Measurements from ENCODE around the gene EPB41. TPM values are rescaled to one million over a fixed set of nuclear protein-coding genes. Genes with fewer than 3 reads are reported as not detected.

Gene EPB41
- total RNA-seq, 1 experiment from 2014 or later: 41.7 TPM

DNA sequence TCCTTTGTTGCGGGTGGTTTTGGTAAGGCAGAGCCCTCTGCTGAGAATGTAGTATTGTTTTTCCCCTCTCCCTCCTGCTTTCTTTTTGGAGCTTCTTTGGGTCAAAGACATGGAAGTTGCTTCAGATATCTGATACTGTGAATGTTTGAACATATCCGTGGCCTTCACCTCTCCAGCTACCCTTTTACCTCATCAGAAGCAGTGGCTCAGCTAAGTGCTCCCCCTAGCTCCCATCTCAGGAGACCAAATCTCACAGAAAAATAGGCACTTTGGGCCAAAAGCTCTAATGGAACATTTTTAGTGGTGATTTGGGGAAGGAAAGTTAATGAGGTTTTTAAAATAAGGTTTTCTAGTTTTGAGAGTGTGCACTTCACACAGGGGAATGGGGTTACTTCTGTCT is 203.0 kb downstream of the EPB41 start:
- H3K9me2 ChIP-seq (ENCODE audit: insufficient read depth): no peaks in the 10 kb centered on the region
- TF ChIP-seq, protein P1, sequence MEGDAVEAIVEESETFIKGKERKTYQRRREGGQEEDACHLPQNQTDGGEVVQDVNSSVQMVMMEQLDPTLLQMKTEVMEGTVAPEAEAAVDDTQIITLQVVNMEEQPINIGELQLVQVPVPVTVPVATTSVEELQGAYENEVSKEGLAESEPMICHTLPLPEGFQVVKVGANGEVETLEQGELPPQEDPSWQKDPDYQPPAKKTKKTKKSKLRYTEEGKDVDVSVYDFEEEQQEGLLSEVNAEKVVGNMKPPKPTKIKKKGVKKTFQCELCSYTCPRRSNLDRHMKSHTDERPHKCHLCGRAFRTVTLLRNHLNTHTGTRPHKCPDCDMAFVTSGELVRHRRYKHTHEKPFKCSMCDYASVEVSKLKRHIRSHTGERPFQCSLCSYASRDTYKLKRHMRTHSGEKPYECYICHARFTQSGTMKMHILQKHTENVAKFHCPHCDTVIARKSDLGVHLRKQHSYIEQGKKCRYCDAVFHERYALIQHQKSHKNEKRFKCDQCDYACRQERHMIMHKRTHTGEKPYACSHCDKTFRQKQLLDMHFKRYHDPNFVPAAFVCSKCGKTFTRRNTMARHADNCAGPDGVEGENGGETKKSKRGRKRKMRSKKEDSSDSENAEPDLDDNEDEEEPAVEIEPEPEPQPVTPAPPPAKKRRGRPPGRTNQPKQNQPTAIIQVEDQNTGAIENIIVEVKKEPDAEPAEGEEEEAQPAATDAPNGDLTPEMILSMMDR (IDR thresholded peaks at IDR 0.05 in 2 of 3, conservative IDR thresholded peaks at IDR 0.05 in 1 of 3; ENCODE audit: borderline replicate concordance in 1 of 3, insufficient read depth in 1 of 3, low read depth in 2 of 3, low read length in 2 of 3): peak in 2 of 3 experiments; percentile 16 to 22; a peak in 2 of 6 replicates
- peak; percentile 39 for TF ChIP-seq RAD21 (IDR thresholded peaks at IDR 0.05; ENCODE audit: low read depth)
- no peak for TF ChIP-seq JUND (IDR thresholded peaks at IDR 0.05)
- intact Hi-C loops (cut with micrococcal nuclease): no loop called here
- no peaks in the 10 kb centered on the region for H3K36me3 ChIP-seq (ENCODE audit: control insufficient read depth in 1 of 2, insufficient read depth in 2 of 2, low read length in 2 of 2)
- no peak for ATAC-seq
- peaks cover 0 to 4% of the 10 kb centered on the region in 2 experiments; a peak in 1 of 4 replicates for H3K4me1 ChIP-seq (ENCODE audit: control insufficient read depth in 1 of 2, insufficient read depth in 2 of 2, low read length in 2 of 2)
- no peak overlapping the region for H3K9ac ChIP-seq (ENCODE audit: low read length)
- no peak for DNase-seq (ENCODE audit: low read depth, low spot score)
- no peaks in the 10 kb centered on the region for H4K20me1 ChIP-seq (ENCODE audit: insufficient read depth)
- no peak overlapping the region for H3K4me2 ChIP-seq (ENCODE audit: low read length)
- H3K4me3 ChIP-seq (replicated peaks in 1 of 2; ENCODE audit: low read depth in 1 of 2, low read length in 2 of 2): no peak overlapping the region
- no peak overlapping the region for H2AFZ ChIP-seq (ENCODE audit: low read depth, low read length, poor library complexity, severe bottlenecking)
- no peak overlapping the region for H3K27ac ChIP-seq (ENCODE audit: low read depth, low read length)
- BruUV-seq (replicated peaks): no TSS peak
- H3K9me3 ChIP-seq (ENCODE audit: control insufficient read depth in 1 of 2, insufficient read depth in 1 of 2, low read depth in 1 of 2, low read length in 2 of 2): no peaks in the 10 kb centered on the region
- ChIA-PET RAD21 (ENCODE audit: low non-redundant PET in 1 of 2, low total read pairs in 2 of 2, uncharacterized antibody in 2 of 2, unreplicated experiment in 2 of 2) (interaction anchor here in 1 of 2 experiments (1.4 kb wide), 1 partner anchor 235 kb away, joined by 3 read pairs; no protein-coding TSS in a partner anchor), CTCF (interaction anchor here (0.6 to 2.2 kb wide), 3 partner anchors 10 to 235 kb away, joined by 3 to 7 read pairs (median 4); no protein-coding TSS in a partner anchor), POLR2A (no interaction called here)
- H3K79me2 ChIP-seq (ENCODE audit: insufficient read depth, low read length): peaks cover 17% of the 10 kb centered on the region; the same call in 1 of the 2 replicates
- no peaks in the 10 kb centered on the region for H3K27me3 ChIP-seq (ENCODE audit: insufficient read depth, low read length)

DNA sequence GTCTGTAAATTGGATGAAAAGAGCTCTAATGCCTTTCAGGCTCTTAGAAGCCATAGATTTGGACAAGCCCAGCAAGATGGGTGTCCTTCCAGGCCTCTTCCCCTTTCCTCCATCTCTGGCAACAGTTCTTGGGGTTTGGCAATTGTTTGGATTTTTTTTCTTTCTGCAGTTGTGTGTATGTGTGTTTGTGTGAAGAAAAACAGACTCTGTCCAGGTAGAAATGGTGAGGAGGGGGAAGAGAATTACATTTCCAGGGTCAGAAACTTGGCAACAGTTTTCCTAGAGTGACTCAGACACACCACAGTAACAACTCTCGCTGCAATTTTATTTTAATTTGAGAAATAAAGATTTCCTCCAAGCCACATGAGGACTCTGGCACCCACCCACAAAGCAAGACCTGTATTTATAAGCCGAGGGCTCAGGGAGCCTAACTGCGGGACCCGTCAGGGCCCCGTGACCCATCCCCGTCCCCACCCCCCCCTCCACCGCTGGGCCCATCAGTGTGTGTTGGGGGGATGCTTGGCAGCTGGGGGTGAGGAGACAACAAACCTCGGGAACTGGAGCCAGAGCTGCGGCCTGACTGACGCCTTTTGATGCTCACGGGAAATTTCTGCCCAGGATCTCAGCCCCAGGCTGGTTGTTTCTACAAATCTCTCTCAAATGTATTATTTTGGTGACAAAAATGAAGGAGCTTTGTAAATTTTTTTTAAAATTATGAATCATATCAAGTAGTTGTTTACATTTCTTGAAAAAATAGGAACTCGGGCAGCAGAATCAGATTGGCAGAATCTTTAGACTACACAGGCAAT is 205.0 kb downstream of the EPB41 start:
- ChIA-PET CTCF (interaction anchor here (0.6 kb wide), 1 partner anchor 218 kb away, joined by 6 read pairs; no protein-coding TSS in a partner anchor), RAD21 (ENCODE audit: low non-redundant PET in 1 of 2, low total read pairs in 2 of 2, uncharacterized antibody in 2 of 2, unreplicated experiment in 2 of 2) (no interaction called here), POLR2A (interaction anchor here (0.9 to 1.5 kb wide), 2 partner anchors 62 to 206 kb away, joined by 3 to 4 read pairs; partner anchors contain the start of gene SRSF4)
- Histone ChIP-seq H3K79me2 (ENCODE audit: insufficient read depth, low read length) (peaks cover 27% of the 10 kb centered on the region), H3K27ac (ENCODE audit: low read depth, low read length) (no peak overlapping the region), H3K4me1 (ENCODE audit: control insufficient read depth in 1 of 2, insufficient read depth in 2 of 2, low read length in 2 of 2) (peaks cover 0 to 4% of the 10 kb centered on the region in 2 experiments; a peak in 1 of 4 replicates), H3K4me2 (ENCODE audit: low read length) (no peak overlapping the region), H3K9me3 (ENCODE audit: control insufficient read depth in 1 of 2, insufficient read depth in 1 of 2, low read depth in 1 of 2, low read length in 2 of 2) (no peaks in the 10 kb centered on the region), H3K4me3 (replicated peaks in 1 of 2; ENCODE audit: low read depth in 1 of 2, low read length in 2 of 2) (no peak overlapping the region), H3K36me3 (ENCODE audit: control insufficient read depth in 1 of 2, insufficient read depth in 2 of 2, low read length in 2 of 2) (no peaks in the 10 kb centered on the region), H4K20me1 (ENCODE audit: insufficient read depth) (no peaks in the 10 kb centered on the region), H2AFZ (ENCODE audit: low read depth, low read length, poor library complexity, severe bottlenecking) (no peak overlapping the region), H3K27me3 (ENCODE audit: insufficient read depth, low read length) (no peaks in the 10 kb centered on the region), H3K9me2 (ENCODE audit: insufficient read depth) (no peaks in the 10 kb centered on the region), H3K9ac (ENCODE audit: low read length) (no peak overlapping the region)
- intact Hi-C loops (cut with micrococcal nuclease): no loop called here
- DNase-seq (ENCODE audit: low read depth, low spot score): no peak
- ATAC-seq: no peak
- BruUV-seq (replicated peaks): no TSS peak
- TF ChIP-seq POLR2A (IDR thresholded peaks at IDR 0.05; ENCODE audit: borderline replicate concordance, extremely low read depth, insufficient read depth, insufficient read length) (no peak), EZH2phosphoT487 (IDR thresholded peaks at IDR 0.05; ENCODE audit: borderline replicate concordance) (no peak), RAD21 (IDR thresholded peaks at IDR 0.05; ENCODE audit: low read depth) (no peak), ZNF274 (IDR thresholded peaks at IDR 0.05; ENCODE audit: low read depth, low read length) (no peak), EGR1 (IDR thresholded peaks at IDR 0.05; ENCODE audit: low read depth) (no peak), POLR2AphosphoS5 (IDR thresholded peaks at IDR 0.05; ENCODE audit: low read depth, low read length) (no peak), ZFX (IDR thresholded peaks at IDR 0.05) (no peak), SRF (IDR thresholded peaks at IDR 0.05; ENCODE audit: low read depth) (no peak)
- TF ChIP-seq, protein P2, sequence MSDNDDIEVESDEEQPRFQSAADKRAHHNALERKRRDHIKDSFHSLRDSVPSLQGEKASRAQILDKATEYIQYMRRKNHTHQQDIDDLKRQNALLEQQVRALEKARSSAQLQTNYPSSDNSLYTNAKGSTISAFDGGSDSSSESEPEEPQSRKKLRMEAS (IDR thresholded peaks at IDR 0.05): no peak
